GM10266 (cell line): ENCODE data around the gene LAMTOR4.
"Not testable (repeated sequence)": the region's sequence is repeated elsewhere in the genome, so short reads cannot be mapped to it uniquely, and the experiment has no call there.

Source experiments
- DNase-seq: peaks from one replicate; pipeline ENCODE4 v3.0.0; 2012; ENCODE audit errors: extremely low spot score
- TF ChIP-seq, protein P1 (sequence below): IDR thresholded peaks from 2 replicates; pipeline ENCODE4 v1.5.1; 2012; ENCODE audit warnings: mild to moderate bottlenecking, low read depth; ENCODE audit not compliant: control insufficient read depth, insufficient read depth; ENCODE audit errors: missing control alignments

LAMTOR4 gene

DNA sequence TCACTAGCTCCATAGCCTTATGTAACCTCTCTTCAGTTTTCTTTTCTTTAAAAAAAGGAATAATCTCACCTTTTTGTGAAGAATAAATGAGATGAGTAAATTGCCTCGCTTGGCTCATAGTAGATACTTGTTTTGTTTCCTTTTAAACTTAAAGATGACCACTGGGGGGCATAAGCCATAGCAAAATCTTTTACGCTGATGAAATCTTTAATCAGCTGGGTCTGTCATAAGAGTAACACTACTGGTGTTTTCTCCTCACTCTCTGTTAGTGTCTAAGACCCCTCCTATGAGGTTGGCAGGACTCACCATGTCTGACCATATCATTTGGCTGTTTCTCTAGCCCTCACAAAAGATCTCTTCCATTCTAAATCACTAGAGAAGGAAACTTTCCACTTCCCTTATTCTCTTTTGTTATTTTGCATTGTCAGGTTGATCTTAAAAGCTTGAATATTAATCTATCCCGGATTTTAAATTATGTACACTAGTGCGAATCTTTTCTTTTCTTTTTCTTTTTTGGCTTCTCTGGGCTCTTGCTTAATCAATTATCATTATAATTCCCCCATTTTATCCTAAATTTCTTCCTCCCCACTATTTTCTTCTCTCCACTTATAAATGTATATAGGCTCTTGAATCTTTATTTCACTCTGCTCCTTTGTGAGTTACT is 41.5 kb downstream of the LAMTOR4 start:
- TF ChIP-seq, protein P1, sequence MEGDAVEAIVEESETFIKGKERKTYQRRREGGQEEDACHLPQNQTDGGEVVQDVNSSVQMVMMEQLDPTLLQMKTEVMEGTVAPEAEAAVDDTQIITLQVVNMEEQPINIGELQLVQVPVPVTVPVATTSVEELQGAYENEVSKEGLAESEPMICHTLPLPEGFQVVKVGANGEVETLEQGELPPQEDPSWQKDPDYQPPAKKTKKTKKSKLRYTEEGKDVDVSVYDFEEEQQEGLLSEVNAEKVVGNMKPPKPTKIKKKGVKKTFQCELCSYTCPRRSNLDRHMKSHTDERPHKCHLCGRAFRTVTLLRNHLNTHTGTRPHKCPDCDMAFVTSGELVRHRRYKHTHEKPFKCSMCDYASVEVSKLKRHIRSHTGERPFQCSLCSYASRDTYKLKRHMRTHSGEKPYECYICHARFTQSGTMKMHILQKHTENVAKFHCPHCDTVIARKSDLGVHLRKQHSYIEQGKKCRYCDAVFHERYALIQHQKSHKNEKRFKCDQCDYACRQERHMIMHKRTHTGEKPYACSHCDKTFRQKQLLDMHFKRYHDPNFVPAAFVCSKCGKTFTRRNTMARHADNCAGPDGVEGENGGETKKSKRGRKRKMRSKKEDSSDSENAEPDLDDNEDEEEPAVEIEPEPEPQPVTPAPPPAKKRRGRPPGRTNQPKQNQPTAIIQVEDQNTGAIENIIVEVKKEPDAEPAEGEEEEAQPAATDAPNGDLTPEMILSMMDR: peak; percentile 57
- DNase-seq: peak; percentile 23

DNA sequence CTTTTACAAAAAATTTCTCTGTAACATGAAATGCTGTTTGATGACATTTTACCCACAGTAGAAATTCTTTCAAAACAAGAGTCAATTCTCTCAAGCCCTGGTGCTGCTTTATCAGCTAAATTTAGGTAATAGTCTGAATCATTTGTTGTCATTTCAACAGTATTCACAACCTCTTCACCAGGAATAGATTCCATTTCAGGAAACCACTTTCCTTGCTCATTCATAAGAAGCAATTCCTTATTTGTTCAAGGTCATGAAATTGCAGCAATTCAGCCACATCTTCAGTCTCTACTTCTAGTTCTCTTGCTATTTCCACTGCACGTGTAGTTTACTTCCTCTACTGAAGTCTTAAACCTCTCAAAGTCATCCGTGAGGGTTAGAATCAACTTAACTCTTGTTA is 43.1 kb downstream of the LAMTOR4 start:
- TF ChIP-seq, protein P1: no peak
- no peak for DNase-seq

DNA sequence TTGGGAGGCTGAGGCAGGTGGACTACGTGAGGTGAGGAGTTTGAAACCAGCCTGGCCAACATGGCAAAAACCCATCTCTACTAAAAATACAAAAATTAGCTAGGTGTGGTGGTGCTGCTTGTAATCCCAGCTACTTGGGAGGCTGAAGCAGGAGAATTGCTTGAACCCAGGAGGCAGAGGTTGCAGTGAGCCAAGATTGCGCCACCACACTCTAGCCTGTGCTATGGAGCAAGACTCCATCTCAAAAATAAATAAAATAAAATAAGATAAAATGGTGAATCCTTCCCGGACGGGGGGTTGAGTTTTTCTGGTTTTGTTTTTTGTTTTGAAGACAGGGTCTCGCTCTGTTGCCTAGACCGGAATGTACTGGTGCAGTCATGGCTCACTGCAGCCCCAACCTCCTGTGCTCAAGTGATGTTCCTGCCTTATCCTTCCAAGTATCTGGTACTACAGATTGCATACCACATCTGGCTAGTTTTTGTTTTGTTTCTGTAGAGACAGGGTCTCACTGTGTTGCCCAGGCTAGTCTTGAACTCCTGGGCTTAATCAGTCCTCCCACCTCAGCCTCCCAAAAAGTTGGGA is 43.7 kb downstream of the LAMTOR4 start:
- not testable (repeated sequence) for DNase-seq

DNA sequence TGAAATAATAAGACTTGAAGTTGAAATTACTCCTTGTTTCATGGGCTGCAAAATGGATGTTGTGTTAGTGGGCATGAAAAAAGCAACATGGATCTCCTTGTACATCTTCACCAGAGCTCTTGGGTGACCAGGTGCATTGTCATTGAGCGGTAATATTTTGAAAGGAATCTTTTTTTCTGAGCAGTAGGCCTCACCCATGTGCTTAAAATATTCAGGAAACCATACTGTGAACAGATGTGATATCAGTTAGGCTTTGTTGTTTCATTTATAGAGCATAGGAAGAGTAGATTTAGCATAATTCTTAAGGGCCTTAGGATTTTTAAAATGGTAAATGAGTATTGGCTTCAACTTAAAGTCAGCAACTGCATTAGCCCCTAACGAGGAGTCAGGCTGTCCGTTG is 44.3 kb downstream of the LAMTOR4 start:
- TF ChIP-seq, protein P1: no peak

DNA sequence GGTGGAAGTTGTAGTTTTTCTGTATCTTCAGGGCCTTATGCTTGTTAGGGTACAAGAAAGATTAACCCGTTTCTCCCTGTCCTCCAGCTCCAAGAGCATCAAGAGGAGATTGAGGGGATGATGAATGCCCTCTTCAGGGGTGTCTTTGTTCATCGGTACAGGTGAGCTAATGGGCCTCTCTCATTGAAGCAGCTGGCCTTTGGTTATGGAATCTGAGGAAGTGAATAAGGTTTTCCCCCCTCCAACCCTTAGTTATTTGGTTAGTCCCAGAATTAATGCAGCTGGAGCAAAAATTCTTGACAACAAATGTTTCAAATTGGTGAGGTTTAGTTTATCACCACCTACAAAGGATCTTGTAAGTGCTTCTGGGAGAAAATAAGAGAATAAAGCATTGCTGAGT is 46.5 kb downstream of the LAMTOR4 start:
- no peak for DNase-seq
- TF ChIP-seq, protein P1: no peak

More for the DNA sequence above, 44.3 kb downstream of the LAMTOR4 start:
- DNase-seq: no peak

DNA sequence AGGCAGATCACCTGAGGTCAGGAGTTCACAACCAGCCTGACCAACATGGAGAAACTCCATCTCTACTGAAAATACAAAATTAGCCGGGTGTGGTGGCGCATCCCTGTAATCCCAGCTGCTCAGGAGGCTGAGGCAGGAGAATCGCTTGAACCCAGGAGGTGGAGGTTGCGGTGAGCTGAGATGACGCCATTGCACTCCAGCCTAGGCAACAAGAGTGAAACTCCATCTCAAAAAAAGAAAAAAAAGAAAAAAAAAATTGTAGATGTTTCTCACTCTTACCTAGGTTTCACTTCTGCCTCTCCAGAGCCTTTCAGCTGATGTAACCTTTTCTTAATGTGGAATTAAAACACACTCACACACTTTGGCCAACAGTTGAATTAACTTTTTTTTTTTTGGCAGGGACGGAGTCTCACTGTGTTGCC is 47.2 kb downstream of the LAMTOR4 start:
- peak; percentile 31 for DNase-seq

DNA sequence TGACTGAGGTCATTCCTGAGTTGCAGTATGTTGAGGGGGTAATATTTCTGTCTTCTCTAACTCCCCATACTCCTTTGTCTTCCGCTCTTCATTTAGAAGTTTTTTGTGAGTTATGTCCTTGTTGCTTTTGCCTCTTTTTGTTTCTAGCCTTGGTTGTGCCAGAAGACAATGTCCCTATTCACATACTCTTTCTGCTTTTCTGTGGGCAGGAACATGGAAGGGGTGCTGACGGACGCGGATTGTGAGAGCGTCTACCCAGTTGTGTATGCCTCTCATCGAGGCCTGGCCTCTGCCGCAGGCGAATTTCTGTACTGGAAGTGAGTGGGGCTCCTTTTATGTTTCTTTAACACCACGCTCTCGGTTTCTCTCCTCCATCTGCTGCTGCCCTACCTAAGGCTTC is 49.5 kb downstream of the LAMTOR4 start:
- TF ChIP-seq, protein P1: no peak
- DNase-seq: no peak

DNA sequence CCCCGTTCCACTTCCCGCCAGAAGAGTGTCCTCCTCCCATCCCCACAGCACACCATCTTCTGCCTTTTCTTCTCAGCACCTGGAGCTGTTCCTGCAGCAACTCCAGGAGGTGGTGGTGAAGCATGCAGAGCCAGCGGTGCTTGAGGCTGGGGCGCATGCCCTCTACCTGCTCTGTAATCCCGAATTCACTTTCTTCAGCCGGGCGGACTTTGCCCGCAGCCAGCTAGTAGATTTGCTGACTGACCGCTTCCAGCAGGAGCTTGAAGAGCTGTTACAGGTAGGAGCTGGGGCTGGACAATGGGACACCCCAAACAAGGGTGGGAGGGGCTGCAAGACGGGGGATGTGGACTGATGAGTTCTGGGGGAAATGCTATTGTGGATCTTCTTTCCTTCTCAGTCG is 52.0 kb downstream of the LAMTOR4 start:
- TF ChIP-seq, protein P1: no peak
- no peak for DNase-seq
